GM23338 (cell line): ENCODE measurements around the gene RAP1GDS1.

Source experiments
- EZH2phosphoT487 ChIP-seq: fragments of 200-600 bp; sonication (generic); IDR thresholded peaks from one replicate; pipeline ENCODE4 v1.8.1; 2018; ENCODE audit warnings: antibody characterized with exemption; ENCODE audit not compliant: unreplicated experiment
- POLR2AphosphoS5 ChIP-seq: IDR thresholded peaks from 2 replicates; pipeline ENCODE4 v1.6.1; 2016; ENCODE audit warnings: antibody characterized with exemption, low read depth
- TF ChIP-seq, protein P1 (sequence below), 2 experiments: fragments of 200-600 bp in 1 of 2; sonication (generic) in 1 of 2; conservative IDR thresholded peaks; 2 replicates each; pipeline versions ENCODE4 v1.5.1 to v1.6.1; 2016 to 2017; ENCODE audit warnings: antibody characterized with exemption in 2 of 2, low read depth in 2 of 2, mild to moderate bottlenecking in 2 of 2, moderate library complexity in 1 of 2

- no peak for TF ChIP-seq POLR2AphosphoS5
- TF ChIP-seq EZH2phosphoT487: no peak
- TF ChIP-seq, protein P1, sequence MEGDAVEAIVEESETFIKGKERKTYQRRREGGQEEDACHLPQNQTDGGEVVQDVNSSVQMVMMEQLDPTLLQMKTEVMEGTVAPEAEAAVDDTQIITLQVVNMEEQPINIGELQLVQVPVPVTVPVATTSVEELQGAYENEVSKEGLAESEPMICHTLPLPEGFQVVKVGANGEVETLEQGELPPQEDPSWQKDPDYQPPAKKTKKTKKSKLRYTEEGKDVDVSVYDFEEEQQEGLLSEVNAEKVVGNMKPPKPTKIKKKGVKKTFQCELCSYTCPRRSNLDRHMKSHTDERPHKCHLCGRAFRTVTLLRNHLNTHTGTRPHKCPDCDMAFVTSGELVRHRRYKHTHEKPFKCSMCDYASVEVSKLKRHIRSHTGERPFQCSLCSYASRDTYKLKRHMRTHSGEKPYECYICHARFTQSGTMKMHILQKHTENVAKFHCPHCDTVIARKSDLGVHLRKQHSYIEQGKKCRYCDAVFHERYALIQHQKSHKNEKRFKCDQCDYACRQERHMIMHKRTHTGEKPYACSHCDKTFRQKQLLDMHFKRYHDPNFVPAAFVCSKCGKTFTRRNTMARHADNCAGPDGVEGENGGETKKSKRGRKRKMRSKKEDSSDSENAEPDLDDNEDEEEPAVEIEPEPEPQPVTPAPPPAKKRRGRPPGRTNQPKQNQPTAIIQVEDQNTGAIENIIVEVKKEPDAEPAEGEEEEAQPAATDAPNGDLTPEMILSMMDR (conservative IDR thresholded peaks at IDR 0.05; ENCODE audit: low read depth in 2 of 2): no peak
Measured at GRCh38 chr4:98484031-98484430, 222.8 kb downstream of the RAP1GDS1 start.
